Measurements from ENCODE around the gene TH.
A peak's percentile ranks its signal among the peaks of the same experiment; 100 is the strongest.
"Not testable (repeated sequence)": the region's sequence is repeated elsewhere in the genome, so short reads cannot be mapped to it uniquely, and the experiment has no call there.

Gene TH

DNA sequence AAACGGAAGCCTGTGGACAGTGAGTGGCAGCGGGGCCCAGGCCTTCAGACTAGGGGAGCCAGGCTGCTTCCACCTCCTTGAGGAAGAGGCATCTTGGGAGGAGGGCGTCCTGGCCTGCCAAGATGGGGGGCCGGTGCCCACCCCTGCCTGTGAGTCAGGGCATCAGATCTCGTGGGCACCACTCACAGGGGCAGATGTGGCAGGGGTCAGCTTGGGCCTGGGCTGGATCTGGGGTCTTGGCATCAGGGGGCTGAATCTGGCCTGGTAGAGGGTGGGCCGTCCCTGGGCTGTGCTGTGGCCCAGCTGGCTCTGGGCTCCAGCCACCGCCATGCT lies 24.1 kb upstream of the TH start:
- DNase-seq (ENCODE audit: low read depth) = no peak

DNA sequence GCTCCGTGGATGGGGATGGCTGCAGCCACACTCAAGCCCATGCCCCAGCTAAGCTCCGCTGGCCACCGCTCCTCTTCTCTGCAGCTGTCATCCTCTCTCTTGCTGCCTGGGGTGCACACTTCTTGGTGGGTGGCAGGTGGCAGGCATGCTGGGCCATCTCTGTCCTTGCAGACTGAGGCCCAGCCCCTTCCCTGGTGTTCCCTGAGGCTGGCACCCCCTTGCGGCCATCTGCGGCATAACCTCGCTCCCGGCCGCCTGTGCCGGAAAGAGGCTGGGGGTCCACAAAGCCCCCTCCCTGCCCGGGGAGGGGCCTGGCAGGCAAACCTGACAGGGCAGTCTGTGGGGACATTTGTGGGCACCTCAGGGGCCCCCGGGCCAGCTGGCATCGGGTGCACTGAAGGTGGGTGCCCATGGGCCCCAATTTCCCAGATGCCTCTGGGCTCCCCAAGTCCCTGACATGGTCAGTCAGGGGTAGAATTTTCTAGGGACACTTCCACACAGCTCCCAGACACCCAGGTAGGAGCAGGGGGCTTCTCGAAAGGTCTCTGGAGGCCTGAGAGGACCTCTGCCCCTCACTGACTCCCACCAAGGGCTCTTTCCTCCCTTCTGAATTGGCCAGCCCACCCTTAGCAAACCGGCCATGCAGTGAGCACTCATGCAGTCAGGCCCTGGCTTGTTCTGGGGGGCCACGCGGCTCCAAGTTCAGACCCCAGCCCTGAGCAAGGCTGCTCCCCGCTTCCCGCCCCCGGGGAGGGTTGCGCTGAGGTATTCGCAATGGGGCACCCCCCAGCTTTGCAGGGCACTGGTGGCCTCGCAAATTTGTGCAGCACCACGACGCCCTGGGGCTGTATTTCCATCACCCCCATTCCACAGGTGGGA lies 23.5 kb upstream of the TH start:
- DNase-seq (ENCODE audit: low read depth) = peak; percentile 17

DNA sequence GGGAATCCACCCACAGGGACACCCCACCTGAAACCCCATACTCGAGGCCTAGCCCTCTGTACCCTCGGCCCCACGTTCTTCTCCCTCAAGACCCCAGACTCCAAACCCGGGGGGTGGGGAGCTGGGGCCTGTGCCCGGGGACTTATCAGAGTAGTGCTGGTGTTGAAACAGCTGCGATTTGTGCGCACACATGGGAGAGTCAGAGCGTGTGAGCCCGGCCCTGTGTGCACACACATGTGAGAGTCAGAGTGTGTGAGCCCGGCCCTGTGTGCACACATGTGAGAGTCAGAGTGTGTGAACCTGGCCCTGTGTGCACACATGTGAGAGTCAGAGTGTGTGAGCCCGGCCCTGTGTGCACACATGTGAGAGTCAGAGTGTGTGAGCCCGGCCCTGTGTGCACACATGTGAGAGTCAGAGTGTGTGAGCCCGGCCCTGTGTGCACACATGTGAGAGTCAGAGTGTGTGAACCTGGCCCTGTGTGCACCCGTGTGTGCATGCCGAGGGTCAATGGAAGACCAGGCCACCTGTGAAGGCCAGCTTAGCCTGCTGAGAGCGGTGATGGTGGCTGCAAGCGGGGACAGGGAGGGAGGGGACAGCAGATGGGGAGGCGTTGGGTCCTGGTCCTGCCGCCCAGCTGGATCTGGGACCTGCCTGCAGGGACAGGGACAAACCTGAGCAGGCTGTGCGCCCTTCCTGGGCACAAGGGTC lies 22.4 kb upstream of the TH start:
- DNase-seq (ENCODE audit: low read depth) = not testable (repeated sequence)

GRCh38 chr11:2193099-2193887 lies 21.7 kb upstream of the TH start:
- no peak for DNase-seq (ENCODE audit: low read depth)

- no peak for DNase-seq (ENCODE audit: low read depth)
These were observed 20.8 kb upstream of the TH start for GRCh38 chr11:2192435-2192834.

GRCh38 chr11:2191883-2192282 lies 20.3 kb upstream of the TH start:
- DNase-seq (ENCODE audit: low read depth) = no peak

DNA sequence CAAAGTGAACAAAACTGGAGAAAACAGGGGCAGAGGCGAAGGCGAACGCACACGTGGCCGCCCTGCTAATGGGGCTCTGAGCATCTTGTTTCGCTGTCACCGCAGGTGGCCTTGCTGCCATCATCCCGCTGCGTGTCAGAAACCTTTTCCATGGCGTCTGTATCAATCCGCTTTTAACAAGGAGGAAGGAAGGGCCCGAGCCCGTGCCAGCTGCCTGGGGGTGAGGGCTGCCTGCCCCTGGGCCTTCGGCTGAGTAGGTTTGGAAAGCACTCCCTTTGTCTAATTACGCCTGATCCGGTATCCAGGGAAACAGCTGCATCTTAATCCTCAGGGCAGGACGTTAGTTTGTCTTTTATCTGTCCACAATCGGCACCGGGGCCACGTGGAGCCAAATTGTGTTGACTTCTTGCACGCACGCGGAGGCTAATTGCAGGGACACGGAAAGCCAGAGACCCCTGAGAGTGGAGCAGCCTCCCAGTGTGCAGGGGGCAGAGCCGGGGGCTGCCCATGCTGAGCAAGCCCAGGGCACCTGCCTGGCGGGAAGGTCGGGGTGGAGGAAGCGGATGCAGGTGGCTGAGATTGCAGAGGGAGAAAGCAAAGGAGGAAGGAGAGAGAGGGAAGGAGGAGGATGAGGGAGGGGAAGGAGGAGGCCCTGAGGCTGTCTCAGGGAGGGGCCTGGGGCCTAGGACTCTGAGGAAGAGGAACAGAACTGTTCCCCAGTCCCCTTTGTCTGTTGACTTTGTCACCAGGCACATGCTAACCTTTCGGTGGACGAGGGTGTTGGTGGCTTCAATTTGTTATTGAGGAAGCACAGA lies 19.2 kb upstream of the TH start:
- no peak for DNase-seq (ENCODE audit: low read depth)

GRCh38 chr11:2189938-2190656 lies 18.5 kb upstream of the TH start:
- no peak for DNase-seq (ENCODE audit: low read depth)

GRCh38 chr11:2188745-2189144 lies 17.1 kb upstream of the TH start:
- DNase-seq (ENCODE audit: low read depth) = no peak

DNA sequence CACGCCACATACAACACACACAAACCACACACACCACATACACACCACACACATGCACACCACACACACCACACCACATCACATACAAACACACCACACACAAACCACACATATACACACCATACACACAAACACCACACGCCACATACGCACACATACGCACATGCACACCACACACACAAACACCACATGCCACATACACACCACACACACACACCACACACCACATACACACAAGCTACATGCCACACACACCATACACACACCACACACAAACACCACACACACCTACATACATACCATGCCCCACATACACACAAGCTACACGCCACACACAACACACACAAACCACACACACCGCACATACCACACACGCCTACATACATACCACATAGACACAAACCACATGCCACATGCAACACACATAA lies 15.7 kb upstream of the TH start:
- DNase-seq (ENCODE audit: low read depth) = no peak

DNA sequence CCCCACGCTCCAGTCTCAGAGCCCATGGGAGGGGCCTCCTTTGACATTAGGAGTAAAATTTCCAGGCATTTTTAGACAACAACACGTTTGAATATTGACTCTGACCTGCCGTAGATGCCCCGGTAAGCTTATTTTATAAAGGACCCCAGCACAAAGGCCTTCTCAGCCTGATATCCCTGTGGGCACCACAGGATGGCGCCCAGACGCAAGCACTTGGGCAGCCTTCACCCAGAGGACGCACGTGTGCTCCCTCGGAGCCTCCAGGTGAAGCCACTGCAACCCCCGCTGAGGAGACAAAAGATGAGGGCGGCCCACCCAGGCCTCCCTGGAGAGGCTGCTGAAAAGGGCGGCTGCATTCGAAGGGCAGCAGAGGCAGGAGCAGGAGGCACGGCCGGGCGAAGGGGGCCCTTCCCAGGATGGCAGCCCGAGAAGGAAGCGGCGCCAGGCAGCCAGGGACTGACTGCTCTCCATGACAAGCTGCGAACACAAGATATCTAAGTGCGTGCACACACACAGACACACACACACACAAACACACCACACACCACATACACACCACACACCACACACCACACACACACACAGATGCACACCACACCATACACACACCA lies 15.2 kb upstream of the TH start:
- peak; percentile 16 for DNase-seq (ENCODE audit: low read depth)

DNA sequence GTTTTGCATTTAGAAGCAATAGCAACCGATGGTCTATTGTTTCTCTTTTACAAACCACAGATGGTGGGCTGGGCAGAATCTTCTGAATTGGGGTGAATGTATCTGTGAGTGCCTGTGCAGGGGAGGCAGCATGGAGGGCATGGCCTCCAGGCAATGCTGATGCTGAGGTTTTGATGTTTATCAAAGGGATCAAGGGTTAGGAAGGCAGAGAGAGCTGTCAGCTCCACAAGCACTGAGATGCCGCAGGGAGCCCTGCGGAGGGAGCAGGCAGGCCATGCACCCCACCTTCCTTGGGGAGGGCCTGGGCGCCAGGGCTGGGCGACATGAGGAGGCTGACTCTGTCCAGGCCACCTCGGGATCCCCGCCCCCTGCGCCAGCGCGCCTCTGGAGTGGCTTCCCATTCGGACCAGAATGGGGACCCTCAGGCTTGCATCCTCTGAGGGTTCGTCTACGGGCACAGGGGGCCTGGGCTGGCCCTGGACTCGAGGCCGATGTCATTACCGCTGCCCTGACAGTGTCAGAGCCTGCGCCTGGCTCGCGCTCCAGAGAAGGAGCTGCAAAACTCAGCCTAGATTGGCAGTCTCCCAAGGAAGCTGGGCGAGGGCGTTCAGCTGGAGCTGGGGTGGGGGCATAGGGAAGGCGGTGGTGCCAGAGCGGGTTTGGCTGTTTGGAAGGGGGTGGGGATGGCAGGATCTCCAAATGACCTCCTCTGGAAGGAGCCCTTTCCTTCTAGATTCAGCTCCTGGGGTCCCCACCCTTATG lies 13.9 kb upstream of the TH start:
- DNase-seq (ENCODE audit: low read depth) = no peak

GRCh38 chr11:2182692-2183474 lies 11.3 kb upstream of the TH start:
- DNase-seq (ENCODE audit: low read depth) = no peak

DNA sequence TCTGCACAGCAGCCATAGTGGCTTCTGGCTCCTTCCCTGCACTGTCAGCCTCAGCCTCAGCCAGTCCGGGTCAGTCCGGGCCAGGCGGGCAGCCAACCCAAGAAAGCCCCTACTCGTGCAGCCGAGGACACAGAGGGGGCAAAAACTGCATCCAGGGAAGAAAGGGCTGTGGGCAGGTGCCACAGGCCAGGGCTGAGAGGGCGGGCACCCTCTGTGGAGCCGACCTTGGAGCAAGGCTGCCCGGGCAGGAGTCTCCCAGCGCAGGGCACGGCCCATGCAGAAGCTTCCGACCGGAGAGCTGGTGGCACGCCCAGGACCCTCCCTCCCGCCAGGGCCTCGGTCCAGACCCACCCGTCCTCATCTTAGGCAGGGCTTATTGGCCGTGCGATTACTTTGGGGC lies 10.5 kb upstream of the TH start:
- no peak for DNase-seq (ENCODE audit: low read depth)

- no peak for DNase-seq (ENCODE audit: low read depth)
These were observed 9.3 kb upstream of the TH start for GRCh38 chr11:2180789-2181370.

- DNase-seq (ENCODE audit: low read depth) = no peak
These were observed 8.7 kb upstream of the TH start for GRCh38 chr11:2180347-2180746.

GRCh38 chr11:2179516-2179915 lies 7.9 kb upstream of the TH start:
- DNase-seq (ENCODE audit: low read depth) = no peak

GRCh38 chr11:2178906-2179494 lies 7.4 kb upstream of the TH start:
- peak; percentile 69 for DNase-seq (ENCODE audit: low read depth)

Measured in iris pigment epithelial cell (primary cell).